HG03442 (cell line): ENCODE data around the gene ENC1.
A peak's percentile ranks its signal among the peaks of the same experiment; 100 is the strongest.

Experiments
- ATAC-seq: cut with Tn5 transposase; IDR thresholded peaks from one replicate; pipeline ENCODE4 v1.9.1; 2021; ENCODE audit warnings: mild to moderate bottlenecking, moderate library complexity; ENCODE audit not compliant: unreplicated experiment

Gene ENC1

DNA sequence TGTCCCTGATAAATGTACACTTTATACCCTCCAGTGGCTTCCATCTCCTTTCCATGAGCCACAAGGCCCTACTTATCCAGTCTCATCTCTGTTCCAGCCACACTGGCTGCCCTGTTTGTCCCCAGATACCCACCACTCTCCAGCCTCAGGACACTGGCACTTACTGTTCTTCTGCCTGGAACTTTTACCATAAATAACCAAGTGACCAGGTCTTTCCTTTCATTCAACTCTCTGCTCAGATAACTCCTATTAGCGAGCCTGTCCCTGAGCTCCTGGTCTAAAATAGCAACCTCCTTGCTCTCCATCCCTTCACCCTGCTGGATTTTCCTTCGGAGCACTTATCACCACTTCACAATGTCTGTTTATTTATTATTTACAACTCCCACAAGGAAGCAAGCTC, 16.6 kb upstream of the ENC1 start:
- no peak for ATAC-seq

DNA sequence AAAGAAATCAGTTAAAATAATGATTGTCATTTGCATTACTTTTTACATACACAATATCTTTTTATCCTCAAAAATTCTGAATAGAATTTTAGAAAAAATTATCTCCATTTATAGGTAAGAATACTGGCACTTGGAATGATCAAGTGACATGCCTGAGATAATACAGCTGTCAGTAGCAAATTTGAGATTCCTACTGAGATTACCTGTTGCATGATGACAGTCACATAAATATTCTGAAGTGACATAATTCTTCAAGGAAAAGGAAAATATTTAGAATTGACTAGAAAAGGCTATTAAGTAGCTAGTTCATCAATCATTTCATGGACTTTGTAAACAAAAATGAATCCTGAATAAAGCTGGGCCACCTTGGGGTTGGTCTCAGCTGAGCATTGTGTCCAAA, 15.2 kb upstream of the ENC1 start:
- no peak for ATAC-seq

DNA sequence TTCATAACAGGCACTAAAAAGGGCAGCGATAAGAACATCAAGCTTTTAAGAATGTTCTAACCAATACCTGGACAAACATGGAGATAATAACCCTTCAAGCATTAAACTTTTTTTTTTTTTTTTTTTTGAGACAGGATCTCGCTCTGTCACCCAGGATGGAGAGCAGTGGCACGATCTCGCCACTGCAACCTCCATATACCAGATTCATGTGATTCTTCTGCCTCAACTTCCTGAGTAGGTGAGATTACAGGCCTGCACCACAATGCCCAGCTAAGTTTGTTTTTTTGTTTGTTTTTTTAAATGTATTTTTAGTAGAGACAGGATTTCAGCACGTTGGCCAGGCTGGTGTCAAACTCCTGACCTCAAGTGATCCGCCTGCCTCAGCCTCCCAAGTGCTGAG, 14.7 kb upstream of the ENC1 start:
- no peak for ATAC-seq

GRCh38 chr5:74653991-74654390, 13.5 kb upstream of the ENC1 start:
- ATAC-seq = no peak

- ATAC-seq = no peak
These were observed 12.0 kb upstream of the ENC1 start for GRCh38 chr5:74652576-74652975.

- no peak for ATAC-seq
These were observed 11.2 kb upstream of the ENC1 start for GRCh38 chr5:74651710-74652109.

DNA sequence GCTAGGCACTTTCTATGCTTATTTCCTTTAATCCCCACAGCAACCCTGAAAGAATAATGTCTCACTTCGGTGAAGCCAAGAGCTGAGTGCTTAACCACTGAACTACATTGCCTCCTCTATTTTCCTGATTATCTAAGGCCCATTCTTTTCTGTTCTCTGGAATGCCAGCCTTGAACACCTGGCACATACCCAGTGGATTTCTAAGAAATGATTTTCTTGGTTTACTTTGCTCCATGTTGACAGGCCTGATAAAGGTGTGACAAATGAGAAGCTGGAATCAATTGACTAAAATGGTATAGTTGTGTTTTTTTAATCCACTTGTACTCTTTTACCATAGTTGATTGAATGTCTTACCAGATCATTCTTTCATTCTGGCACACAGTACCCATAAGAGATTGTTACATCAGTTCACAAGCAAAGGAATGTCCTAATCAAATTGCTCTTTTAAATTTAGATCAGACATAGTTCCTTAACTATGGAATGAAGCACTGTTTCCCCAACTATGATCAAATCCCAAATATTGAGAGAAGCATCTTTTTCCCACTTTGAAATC, 9.0 kb upstream of the ENC1 start:
- no peak for ATAC-seq

- ATAC-seq = peak; percentile 60
These were observed 8.3 kb upstream of the ENC1 start for GRCh38 chr5:74648835-74649293.

GRCh38 chr5:74647096-74647495, 6.6 kb upstream of the ENC1 start:
- no peak for ATAC-seq

DNA sequence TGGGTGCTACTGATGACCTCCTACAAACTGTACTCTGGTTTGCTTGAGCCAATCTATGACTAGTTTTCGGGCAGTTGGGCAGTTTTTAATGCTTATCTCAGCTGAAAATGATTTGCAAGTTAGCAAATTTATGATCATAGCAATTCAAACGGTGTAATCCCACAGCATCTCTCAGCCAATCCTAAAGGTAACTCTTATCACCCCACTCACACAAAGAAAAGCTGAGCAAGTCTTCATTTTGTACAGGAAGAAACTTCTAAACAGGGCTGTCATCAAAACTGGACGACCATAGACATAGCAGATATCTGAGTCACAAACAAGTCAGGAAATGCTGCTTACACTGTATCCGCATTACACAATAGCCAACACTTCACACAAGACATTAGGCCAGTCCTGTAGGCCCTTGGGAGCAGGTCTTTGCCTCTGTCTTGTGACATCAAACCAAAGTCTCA, 2.6 kb upstream of the ENC1 start:
- no peak for ATAC-seq

GRCh38 chr5:74642543-74642863, 2.0 kb upstream of the ENC1 start:
- ATAC-seq = no peak

- no peak for ATAC-seq
These were observed 1.4 kb upstream of the ENC1 start for GRCh38 chr5:74641735-74642542.

DNA sequence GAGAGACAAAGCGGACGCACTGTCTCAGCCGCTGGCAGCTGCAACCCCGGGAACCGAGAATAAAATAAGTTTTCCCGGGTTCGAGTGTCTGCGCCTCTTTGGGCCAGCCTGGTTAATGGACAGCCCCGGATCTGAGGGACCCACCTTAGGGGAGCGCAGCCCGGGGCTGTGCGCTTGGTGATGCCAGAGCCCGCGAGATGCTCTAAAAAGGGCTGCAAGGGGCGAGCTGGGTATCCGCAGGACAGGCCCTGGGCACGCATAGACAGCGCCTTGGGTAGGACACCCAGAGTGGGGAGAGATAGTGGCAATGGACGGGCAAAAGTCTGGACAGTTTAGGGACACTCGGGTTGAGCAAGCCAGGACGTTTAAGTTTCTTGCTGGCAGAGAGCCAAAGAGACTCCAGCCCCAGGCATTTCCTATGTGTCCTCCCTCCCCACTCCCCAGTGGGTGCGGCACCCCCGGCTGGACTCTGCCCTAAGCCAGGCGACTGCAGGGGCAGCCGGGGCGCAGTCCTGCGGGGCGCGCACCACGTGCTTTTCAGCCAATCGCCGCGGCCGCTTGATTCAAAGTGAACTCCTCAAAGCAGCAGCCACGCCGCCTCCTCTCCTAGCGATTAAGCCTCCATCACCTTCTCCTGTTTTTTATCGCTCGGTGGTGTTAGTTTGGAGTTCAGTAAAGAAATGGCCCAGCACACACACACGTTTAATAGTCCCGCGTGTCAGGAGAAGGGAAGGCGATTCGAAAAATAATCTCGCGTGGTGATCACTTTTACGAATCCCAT, 616 bp upstream of the ENC1 start:
- peak; percentile 10 for ATAC-seq

GRCh38 chr5:74639807-74640449, 600 bp downstream of the ENC1 start:
- peak; percentile 14 for ATAC-seq

- ATAC-seq = peak; percentile 44
These were observed 1.3 kb downstream of the ENC1 start for GRCh38 chr5:74638970-74639806.

DNA sequence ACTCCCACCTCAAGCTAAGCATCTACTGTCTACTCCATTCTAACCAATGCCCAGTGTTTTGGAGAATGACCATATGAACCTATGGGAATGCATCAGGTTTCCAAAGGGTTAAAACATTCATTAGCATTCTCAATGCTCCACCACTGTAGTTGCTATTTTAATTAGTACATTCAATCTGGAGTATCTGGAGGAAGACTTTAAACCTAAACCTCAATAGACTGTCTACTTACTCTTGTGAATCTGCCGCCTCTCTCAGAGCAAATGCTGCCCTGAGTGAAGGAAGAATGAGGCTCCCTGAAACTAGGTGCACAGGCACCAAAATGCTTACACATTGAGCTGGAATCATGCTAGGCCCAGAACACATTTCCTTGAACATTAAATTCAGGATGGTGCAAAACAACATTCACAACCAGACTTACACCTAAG, 2.0 kb downstream of the ENC1 start:
- ATAC-seq = no peak

DNA sequence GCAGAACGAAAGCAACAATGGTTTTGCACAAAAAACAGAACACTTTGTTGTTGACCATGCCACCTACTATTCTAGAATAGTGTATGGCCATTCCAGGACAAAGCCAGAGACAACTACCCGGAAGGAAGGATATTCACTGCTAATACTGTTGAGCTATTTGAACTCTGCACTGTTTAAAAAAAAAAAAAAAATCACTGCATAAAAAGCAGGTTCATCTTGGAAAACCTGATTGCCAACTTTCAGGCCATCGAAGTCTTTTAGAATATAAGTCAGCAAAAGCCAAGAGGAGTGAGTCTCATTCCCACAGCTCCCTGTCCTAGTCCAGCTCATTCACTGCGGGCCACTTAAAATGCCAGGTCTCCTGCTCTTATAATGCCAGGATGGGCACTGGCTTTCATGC, 4.0 kb downstream of the ENC1 start:
- ATAC-seq = no peak

DNA sequence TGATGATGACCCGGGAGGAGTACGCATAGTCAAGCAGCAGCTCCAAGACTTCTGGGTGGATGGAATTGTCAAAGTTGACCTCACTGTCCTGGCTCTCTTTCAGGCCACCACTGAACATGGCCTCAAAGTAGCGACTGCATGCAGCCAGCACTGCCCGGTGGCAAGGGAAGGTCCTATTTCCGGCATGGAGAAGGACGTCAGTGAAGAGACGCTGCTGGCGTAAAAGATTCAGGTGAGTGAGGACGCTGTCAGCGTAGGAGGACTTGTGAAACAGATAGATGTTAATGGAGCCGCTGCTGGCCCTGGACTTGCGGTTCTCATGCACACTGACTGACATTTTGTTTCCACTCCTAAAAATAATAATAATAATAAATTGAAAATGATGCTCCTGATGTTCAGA, 4.4 kb downstream of the ENC1 start:
- no peak for ATAC-seq

GRCh38 chr5:74634611-74635286, 5.8 kb downstream of the ENC1 start:
- no peak for ATAC-seq

DNA sequence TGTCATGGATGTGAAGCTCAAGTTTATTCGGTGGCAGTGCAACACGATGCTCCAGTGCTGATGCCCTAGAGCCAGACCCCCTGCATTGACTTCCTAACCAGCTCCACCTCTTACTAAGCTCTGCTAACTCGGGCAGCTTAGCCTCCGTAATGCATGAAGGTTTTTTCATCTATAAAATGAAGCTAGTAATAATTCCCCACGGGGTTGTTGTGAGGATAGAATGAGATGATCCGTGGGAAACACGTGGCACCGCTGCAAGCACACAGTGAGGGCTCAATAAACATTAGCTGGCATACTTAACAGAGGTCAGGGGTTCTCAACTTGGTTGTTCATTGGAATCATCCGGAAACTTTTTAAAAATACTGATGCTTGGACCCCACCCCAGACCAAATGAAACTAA, 6.8 kb downstream of the ENC1 start:
- ATAC-seq = no peak
